NCI-H187 (cell line): ENCODE results near the gene ABHD15.

Source experiments
- DNase-seq, 2 experiments: peaks; one replicate each; lab custom pipeline; 2025; lab: John Stamatoyannopoulos, UW

ABHD15 gene, protein sequence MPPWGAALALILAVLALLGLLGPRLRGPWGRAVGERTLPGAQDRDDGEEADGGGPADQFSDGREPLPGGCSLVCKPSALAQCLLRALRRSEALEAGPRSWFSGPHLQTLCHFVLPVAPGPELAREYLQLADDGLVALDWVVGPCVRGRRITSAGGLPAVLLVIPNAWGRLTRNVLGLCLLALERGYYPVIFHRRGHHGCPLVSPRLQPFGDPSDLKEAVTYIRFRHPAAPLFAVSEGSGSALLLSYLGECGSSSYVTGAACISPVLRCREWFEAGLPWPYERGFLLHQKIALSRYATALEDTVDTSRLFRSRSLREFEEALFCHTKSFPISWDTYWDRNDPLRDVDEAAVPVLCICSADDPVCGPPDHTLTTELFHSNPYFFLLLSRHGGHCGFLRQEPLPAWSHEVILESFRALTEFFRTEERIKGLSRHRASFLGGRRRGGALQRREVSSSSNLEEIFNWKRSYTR

DNA sequence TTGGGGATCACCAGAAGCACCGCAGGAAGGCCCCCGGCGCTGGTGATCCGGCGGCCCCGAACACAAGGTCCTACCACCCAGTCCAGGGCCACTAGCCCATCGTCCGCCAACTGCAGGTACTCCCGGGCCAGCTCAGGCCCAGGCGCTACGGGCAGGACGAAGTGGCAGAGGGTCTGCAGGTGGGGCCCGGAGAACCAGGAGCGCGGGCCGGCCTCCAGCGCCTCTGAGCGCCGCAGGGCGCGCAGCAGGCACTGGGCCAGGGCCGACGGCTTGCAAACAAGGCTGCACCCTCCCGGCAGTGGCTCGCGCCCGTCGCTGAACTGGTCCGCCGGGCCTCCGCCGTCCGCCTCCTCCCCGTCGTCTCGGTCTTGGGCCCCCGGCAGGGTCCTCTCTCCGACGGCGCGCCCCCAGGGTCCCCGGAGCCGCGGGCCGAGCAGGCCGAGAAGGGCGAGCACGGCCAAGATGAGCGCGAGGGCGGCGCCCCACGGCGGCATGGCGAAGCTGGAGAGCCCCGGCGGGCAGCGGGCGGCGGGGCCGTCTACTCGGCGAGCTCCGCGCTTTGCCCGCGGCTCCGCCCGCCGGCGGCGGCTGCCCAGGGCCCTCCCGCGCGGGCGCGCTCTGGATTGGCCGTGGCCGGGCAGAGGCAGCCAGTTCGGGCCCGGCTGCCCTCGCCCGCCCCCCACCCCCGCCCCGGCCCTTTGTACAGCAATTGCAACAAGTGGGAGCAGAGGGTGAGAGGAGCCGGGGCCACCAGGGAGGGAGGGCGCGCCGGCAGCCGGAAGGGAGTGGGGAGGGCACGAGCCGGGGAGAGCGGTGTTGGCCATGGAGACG is at the start of gene ABHD15:
ABHD15 (minus strand) TSS at position 565 of the 831 bp plus-strand sequence; CDS start at position 494, 71 bp downstream.
- no peak for DNase-seq

DNA sequence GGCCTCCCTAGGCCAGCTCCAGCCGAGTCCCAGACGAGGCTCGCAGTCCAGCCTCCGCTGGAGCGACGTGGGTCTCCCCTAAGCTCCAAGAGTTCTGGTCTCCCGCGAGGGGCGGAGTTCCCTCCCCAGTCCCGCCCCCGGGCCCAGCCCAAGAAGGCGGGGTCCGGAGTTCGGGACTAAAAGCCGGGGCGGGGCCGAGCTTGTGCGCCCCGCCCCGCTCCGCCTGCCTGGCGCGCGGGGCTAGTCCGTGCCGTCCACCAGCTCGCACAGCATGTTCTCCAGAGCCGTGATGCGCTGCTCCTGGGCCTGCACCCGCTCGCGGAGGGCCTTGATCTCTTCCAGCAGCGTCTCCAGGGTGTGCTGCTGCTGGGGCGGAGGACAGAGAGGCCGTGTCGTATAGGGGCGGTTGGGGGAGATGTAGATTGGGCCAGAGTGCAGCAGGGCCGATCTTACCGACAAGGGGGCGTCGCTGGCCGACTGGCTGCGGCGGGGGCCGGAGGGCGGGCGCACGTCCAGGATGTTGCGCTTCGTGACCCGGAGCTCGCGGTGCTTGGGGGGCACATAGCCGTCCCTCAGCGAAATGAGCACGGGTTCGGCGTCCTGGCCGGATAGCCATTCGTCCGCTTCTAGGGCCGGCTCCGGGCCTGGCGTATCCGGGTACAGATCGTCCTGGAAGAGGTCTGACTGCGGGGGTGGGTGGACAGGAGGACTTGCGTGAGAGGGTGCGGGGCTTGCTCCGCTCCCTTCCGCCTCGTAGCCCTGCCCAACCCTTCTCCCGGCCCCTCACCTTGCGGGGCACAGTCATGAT is 48.9 kb upstream of the ABHD15 start:
- peak; percentile 30 to 66 for DNase-seq

DNA sequence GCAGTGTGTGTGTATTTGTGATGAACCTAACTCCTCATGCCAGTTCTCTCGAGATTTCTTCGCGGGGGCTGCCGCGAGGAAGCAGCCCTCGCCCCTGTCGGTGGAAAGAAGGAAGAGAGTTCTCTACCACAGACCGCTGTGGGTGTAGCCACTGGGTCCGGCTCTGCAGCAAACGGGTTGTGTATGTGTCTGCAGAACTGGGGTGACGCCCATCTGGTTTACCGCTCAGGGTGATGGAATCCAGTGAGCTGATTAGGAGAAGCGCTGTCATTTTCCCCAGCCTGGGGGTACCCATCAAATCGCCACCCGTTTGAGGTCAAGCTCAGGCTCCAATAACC is 48.2 kb upstream of the ABHD15 start:
- no peak for DNase-seq

DNA sequence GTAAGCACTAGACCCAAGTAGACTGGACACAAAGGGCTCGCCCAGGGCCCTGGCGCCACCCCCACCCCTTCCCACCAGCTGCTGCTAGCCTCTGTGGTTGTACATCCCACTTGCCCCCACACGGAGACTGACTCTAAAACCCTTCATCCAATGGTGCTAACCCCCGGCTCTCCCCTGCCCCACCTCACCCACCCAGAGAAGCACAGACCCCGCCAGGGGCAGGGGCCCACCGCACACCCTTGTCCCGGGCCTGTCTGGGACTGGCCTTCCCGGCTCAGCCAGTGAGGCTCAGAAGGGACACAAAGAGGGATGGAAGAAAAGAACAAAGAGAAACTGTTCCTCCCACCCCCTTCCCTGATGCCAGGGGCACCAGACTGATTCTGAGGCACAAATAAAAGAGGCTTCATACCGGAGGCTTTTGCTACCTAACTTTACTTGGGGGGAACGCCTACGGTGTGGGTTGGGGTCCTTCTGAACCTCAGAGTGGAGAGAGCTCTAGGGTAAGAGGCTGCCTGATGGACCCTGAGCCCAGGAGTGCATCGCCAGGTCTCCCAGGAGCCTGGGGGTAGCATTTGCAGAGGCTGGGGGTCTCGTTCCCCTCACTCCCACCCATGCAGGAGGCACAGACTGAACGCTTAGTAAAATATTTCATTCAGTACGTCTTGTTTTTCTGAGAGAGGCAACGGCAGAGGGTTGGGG is 47.7 kb upstream of the ABHD15 start:
- no peak for DNase-seq

- DNase-seq, result no peak
These were observed 47.0 kb upstream of the ABHD15 start for GRCh38 chr17:29613856-29614255.

GRCh38 chr17:29613352-29613837 is 46.6 kb upstream of the ABHD15 start:
- no peak for DNase-seq

DNA sequence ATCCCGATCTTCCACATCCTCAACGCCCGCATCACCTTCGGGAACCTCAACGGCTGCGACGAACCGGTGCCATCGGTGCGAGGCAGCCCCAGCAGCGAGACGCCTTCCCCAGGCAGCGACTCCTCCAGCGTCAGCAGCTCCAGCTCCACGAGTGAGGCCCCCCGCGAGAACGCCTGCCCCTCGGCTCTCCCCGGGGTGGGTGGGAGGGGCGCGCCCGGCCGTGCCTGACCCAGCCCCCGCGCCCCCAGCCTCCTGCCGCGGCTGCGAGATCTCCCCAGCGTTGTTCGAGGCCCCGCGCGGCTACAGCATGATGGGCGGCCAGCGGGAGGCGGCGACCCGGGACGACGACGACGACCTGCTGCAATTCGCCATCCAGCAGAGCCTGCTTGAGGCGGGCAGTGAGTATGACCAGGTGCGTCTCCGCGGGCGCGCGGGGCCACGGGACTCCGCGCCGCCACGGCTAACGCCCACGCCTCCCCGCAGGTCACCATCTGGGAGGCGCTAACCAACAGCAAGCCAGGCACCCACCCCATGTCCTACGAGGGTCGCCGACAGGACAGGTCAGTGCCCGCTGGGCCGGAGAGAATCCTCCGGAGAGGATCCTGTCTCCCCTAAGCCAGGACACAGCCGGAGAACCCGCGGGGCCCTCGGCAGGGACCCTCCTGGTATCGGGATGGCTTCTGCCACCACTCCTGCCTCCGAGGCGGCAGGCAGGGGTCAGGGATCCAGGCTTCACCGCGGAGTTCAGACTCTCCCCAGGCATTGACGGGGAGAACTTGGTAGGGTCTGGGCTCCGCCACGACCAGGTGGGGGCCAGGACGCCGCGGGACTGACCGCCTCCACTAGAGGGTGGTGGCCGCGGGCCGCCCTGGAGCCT is 45.8 kb upstream of the ABHD15 start:
- DNase-seq, result no peak

GRCh38 chr17:29612094-29612403 is 45.2 kb upstream of the ABHD15 start:
- DNase-seq, result no peak

DNA sequence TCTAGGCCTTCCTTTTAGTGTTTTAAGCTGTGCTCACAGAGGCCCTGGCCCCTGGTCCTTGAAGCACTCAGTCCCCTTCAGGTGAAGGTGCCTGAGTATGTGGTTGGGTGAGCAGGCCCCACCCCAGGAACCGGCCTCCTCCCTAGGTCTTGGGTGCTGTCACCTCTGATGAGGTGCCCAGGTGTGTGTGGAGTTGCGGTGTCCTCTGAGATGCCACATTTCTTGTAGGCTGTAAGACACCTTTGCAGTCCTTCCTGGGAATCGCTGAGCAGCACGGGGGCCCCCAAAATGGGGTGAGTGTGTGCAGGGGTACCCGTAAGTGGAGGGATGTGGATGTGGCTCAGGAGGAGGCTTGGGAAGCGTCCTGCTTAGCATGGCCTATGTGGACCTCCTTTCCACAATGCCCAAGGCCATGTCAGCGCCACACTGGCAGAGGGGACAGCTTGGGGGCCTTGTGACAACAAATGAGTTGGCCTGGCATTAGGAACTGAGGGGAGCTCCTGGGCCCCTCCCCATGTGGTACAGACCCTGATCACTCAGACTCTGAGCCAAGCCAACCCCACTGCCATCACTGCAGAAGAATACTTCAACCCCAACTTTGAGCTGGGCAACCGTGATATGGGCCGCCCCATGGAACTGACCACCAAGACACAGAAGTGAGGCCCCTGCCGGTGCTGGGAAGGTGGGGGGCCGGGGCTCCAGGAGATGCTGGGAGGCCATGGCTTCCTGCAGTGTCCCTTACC is 44.7 kb upstream of the ABHD15 start:
- DNase-seq, result no peak

GRCh38 chr17:29610395-29610794 is 43.6 kb upstream of the ABHD15 start:
- DNase-seq, result no peak

GRCh38 chr17:29608986-29609385 is 42.1 kb upstream of the ABHD15 start:
- DNase-seq, result no peak

DNA sequence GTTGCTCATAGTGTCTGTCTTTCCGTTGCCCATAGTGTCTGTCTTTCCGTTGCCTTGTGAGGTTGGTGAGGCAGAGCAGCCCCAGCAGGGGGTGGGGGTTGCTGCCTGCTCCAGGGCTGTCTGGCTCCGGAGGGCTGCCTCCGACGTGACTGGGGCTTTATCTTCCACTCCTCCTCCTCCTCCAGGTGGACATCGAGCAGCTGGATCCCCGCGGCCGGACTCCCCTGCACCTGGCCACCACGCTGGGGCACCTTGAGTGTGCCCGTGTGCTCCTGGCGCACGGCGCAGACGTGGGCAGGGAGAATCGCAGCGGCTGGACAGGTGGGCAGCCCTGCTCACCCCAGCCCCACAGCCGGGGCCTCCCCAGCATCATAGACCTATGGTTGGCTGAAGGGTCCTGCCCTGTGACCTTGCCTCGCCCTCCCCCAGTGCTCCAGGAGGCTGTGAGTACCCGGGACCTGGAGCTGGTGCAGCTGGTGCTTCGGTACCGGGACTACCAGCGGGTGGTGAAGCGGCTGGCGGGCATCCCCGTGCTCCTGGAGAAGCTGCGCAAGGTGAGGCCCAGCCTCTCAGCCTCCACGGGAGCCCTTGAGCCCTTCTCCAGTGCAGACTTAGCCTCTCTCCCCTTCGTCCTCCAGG is 40.8 kb upstream of the ABHD15 start:
- no peak for DNase-seq

DNA sequence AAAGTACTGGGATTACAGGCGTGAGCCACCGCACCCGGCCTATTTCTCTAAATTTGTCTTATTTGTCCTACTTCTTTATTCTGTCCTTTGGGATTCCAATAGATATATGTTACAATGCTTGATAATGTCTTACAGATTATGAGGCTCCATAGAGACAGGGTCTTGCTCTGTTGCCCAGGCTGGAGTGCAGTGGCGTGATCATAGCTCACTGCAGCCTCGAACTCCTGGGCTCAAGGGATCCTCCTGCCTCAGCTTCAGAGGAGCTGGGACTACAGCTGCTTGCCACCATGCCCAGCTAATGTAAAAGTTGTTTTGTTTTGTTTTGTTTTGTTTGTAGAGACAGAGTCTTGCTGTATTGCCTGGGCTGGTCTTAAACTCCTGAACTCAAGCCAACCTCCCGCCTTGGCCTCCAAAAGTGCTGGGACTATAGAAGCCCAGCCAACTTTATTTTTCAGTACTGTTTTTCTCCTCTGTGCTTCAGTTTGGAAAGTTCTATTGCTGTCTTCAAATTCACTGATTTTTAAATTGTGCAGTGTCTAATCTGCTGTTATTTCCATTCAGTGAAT is 36.4 kb upstream of the ABHD15 start:
- DNase-seq, result no peak

DNA sequence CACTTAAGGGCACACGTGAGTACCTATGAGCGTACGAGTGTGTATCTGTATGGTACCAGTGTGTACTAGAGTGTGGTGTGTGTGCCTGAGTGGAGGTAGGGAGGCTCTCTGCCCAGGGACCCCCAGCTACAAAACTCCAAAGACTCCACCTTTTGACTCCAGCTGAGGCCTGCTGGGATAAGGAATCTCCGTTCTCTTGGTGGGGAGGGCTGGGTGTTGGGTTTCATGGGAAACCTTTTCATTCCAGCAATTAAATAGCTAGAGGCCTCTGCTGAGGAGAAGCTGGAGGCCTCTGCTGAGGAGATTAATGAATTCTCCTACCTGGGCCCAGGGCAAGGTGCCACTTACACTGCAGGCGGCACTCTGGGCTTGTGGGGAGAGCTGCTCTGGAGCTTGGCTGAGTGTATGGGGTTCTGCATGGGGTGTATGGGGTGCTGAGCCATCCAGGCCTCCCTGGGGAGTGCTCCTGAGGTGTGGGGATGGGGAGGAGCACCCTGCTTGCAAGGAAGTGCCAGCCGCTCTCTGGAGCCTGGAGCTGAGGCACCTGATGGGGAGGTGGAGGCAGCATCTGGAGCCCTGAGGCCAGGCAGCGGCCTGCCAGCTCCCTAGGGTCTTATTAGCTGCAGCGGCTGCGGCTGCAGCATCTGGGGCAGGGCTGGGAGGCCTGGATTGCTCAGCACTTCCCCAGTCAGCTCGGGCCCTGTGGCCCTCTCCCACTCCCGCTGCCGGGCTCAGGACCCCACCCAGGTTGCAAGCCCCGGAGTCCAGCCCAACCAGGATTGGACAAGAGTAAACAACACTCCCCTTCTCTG is 30.7 kb upstream of the ABHD15 start:
- no peak for DNase-seq

DNA sequence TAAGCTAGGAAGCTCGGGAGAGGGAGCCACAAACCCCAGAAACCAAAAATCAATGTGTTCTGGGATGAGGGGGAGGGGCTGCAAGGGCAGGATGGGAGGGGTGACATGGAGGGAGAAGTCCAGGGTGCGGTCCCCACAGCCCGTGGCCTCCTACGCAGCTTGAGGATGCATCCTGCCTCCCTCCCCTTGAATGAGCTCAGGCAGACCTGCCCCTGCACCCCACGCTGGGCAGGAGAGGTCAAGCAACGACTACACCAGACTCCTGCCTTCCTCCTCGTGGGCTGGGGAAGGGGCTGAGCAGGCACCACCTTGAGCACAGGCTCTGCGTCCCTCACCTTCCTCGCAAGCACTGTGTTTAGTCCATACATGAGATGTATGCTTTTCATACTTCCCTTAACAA is 30.0 kb upstream of the ABHD15 start:
- DNase-seq, result no peak

- DNase-seq, result no peak
These were observed 29.3 kb upstream of the ABHD15 start for GRCh38 chr17:29595943-29596774.
